ENCODE results near the gene MYO9B. TPM values are rescaled to one million over a fixed set of nuclear protein-coding genes. Genes with fewer than 3 reads are reported as not detected.

MYO9B gene
- total and polyA plus RNA-seq, 2 of the 13 experiments (the other 11 are each of a cell fraction or from before 2014, with no cell fraction given) = 18.0 to 18.3 TPM

DNA sequence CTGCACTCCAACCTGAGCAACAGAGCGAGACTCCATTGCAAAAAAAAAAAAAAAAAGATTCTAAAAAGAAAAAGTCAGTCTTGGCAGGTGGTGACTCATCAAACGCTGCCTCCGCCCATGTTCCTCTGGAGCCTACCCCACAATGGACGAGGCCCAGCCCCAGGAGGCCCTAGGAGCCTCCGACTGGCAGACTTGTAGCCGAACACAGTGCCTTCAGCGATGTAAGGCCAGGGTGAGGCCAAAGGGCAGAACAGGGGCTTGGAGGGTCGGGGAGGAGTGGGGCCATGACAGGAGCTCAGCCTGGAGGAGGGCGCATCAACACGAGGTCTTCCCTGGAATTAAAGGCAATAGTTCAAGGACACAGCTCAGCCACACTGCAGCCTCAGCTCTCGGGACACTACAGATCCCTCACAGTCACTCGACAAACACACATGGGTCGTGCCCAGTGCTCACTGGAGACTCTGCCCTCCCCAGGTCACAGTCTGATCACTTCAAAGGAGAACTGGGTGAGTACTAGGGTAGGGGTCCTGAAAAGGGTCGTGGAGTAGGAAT lies 144.7 kb downstream of the MYO9B start (continued):
- TF ChIP-seq STAT5B (CRISPR knock-in tag; IDR thresholded peaks at IDR 0.05) = no peak
- no peak for TF ChIP-seq HNRNPK (IDR thresholded peaks at IDR 0.05; ENCODE audit: low read depth, low read length, poor library complexity, severe bottlenecking)
- TF ChIP-seq NFKBIZ (CRISPR knock-in tag; IDR thresholded peaks at IDR 0.05) = no peak
- TF ChIP-seq POLR2A (IDR thresholded peaks at IDR 0.05; ENCODE audit: insufficient read depth in 1 of 2, low read depth in 2 of 2, low read length in 2 of 2) = peak in 1 of 2 experiments; percentile 42; a peak in 1 of 4 replicates
- TF ChIP-seq, protein P1, sequence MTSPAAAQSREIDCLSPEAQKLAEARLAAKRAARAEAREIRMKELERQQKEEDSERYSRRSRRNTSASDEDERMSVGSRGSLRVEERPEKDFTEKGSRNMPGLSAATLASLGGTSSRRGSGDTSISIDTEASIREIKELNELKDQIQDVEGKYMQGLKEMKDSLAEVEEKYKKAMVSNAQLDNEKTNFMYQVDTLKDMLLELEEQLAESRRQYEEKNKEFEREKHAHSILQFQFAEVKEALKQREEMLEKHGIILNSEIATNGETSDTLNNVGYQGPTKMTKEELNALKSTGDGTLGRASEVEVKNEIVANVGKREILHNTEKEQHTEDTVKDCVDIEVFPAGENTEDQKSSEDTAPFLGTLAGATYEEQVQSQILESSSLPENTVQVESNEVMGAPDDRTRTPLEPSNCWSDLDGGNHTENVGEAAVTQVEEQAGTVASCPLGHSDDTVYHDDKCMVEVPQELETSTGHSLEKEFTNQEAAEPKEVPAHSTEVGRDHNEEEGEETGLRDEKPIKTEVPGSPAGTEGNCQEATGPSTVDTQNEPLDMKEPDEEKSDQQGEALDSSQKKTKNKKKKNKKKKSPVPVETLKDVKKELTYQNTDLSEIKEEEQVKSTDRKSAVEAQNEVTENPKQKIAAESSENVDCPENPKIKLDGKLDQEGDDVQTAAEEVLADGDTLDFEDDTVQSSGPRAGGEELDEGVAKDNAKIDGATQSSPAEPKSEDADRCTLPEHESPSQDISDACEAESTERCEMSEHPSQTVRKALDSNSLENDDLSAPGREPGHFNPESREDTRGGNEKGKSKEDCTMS (CRISPR knock-in tag; conservative IDR thresholded peaks at IDR 0.05) = no peak
- no peak for TF ChIP-seq NCOR1 (IDR thresholded peaks at IDR 0.05; ENCODE audit: borderline replicate concordance, low read length)
- no peak for TF ChIP-seq HOXD1 (CRISPR knock-in tag; IDR thresholded peaks at IDR 0.05)
- no peak for TF ChIP-seq THYN1 (CRISPR knock-in tag; IDR thresholded peaks at IDR 0.05; ENCODE audit: borderline replicate concordance, low read depth)
- no peak for TF ChIP-seq SMARCE1 (IDR thresholded peaks at IDR 0.05; ENCODE audit: borderline replicate concordance)
- TF ChIP-seq SP140L (CRISPR knock-in tag; IDR thresholded peaks at IDR 0.05; ENCODE audit: borderline replicate concordance) = no peak
- TF ChIP-seq, protein P2, sequence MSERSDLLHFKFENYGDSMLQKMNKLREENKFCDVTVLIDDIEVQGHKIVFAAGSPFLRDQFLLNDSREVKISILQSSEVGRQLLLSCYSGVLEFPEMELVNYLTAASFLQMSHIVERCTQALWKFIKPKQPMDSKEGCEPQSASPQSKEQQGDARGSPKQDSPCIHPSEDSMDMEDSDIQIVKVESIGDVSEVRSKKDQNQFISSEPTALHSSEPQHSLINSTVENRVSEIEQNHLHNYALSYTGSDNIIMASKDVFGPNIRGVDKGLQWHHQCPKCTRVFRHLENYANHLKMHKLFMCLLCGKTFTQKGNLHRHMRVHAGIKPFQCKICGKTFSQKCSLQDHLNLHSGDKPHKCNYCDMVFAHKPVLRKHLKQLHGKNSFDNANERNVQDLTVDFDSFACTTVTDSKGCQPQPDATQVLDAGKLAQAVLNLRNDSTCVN (CRISPR knock-in tag; IDR thresholded peaks at IDR 0.05; ENCODE audit: borderline replicate concordance) = no peak
- no peak for TF ChIP-seq TOE1 (CRISPR knock-in tag; IDR thresholded peaks at IDR 0.05)
- no peak for TF ChIP-seq ZNF382 (CRISPR knock-in tag; IDR thresholded peaks at IDR 0.05; ENCODE audit: borderline replicate concordance)
- TF ChIP-seq MLLT10 (CRISPR knock-in tag; IDR thresholded peaks at IDR 0.05) = no peak
- no peak for TF ChIP-seq ZNF567 (CRISPR knock-in tag; IDR thresholded peaks at IDR 0.05; ENCODE audit: borderline replicate concordance)
- no peak for TF ChIP-seq DR1 (CRISPR knock-in tag; IDR thresholded peaks at IDR 0.05)
- no peak for TF ChIP-seq SIX4 (CRISPR knock-in tag; IDR thresholded peaks at IDR 0.05)
- TF ChIP-seq, protein P3, sequence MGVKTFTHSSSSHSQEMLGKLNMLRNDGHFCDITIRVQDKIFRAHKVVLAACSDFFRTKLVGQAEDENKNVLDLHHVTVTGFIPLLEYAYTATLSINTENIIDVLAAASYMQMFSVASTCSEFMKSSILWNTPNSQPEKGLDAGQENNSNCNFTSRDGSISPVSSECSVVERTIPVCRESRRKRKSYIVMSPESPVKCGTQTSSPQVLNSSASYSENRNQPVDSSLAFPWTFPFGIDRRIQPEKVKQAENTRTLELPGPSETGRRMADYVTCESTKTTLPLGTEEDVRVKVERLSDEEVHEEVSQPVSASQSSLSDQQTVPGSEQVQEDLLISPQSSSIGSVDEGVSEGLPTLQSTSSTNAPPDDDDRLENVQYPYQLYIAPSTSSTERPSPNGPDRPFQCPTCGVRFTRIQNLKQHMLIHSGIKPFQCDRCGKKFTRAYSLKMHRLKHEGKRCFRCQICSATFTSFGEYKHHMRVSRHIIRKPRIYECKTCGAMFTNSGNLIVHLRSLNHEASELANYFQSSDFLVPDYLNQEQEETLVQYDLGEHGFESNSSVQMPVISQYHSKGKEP (CRISPR knock-in tag; IDR thresholded peaks at IDR 0.05) = no peak
- no peak for TF ChIP-seq ZNF432 (CRISPR knock-in tag; IDR thresholded peaks at IDR 0.05; ENCODE audit: borderline replicate concordance)
- no peak for TF ChIP-seq ZFP41 (CRISPR knock-in tag; IDR thresholded peaks at IDR 0.05; ENCODE audit: borderline replicate concordance)
- peak; percentile 44 for TF ChIP-seq TEAD3 (CRISPR knock-in tag; optimal IDR thresholded peaks at IDR 0.05; ENCODE audit: borderline replicate concordance)
- TF ChIP-seq ZNF83 (CRISPR knock-in tag; IDR thresholded peaks at IDR 0.05; ENCODE audit: borderline replicate concordance) = no peak
- TF ChIP-seq ZFAT (CRISPR knock-in tag; conservative IDR thresholded peaks at IDR 0.05) = no peak
- no peak for TF ChIP-seq ZC3H4 (CRISPR knock-in tag; IDR thresholded peaks at IDR 0.05; ENCODE audit: borderline replicate concordance)
- TF ChIP-seq, protein P4, sequence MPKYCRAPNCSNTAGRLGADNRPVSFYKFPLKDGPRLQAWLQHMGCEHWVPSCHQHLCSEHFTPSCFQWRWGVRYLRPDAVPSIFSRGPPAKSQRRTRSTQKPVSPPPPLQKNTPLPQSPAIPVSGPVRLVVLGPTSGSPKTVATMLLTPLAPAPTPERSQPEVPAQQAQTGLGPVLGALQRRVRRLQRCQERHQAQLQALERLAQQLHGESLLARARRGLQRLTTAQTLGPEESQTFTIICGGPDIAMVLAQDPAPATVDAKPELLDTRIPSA (CRISPR knock-in tag; IDR thresholded peaks at IDR 0.05; ENCODE audit: borderline replicate concordance) = no peak
- no peak for TF ChIP-seq PCBP1 (IDR thresholded peaks at IDR 0.05; ENCODE audit: borderline replicate concordance, low read depth, low read length)
